ENCODE data around the gene PPP6R3. TPM values are rescaled to one million over a fixed set of nuclear protein-coding genes. Genes with fewer than 3 reads are reported as not detected.
A peak's percentile ranks its signal among the peaks of the same experiment; 100 is the strongest.

Gene PPP6R3
- total and polyA plus RNA-seq, 8 donors: 84.6 to 130 (median 109) TPM

DNA sequence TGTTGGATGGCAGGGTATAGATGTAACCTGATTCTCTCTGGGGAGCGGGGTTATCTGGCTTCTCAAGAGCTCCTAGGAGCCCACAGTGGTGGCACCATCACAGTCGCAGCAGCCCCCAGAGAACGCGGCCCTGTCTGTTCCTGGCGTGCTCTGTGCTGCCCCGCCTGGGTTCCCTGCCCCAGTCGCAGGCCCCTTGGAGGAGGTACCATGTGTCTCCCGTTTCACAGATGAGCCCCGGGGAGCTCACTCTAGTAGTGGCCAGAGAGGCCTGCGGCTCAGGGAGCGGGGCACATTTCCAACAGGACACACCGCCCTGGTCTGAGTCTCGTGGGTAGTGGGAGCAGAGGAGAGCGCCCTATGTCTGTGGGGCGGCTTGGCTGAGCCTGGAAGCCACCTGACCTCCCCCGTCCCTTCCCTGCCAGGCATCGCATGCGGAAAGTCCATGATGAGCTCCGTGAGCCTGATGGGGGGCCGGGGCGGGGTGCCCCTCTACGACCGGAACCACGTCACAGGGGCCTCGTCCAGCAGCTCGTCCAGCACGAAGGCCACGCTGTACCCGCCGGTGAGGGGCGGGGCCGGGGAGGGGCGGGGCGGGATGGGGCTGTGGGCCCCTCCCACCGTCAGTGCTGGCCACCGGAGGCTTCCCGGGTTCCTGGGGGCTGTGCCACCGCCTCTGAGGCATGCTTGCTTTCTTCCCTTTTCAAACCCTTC is 21.0 kb upstream of the PPP6R3 start:
- DNase-seq (peak in 1 of 4 donors; percentile 66), ATAC-seq (no peak)
- Histone ChIP-seq H3K36me3 (peaks cover 0 to 16% of the 10 kb centered on the region in 2 donors), H3K4me1 (peaks cover 9 to 15% of the 10 kb centered on the region in 2 donors), H3K9me3 (no peaks in the 10 kb centered on the region), H3K27me3 (no peaks in the 10 kb centered on the region), H3K4me3 (no peak overlapping the region), H3K27ac (no peak overlapping the region)
- intact Hi-C loops (cut with DNase I): no loop called here
- TF ChIP-seq, protein P1, sequence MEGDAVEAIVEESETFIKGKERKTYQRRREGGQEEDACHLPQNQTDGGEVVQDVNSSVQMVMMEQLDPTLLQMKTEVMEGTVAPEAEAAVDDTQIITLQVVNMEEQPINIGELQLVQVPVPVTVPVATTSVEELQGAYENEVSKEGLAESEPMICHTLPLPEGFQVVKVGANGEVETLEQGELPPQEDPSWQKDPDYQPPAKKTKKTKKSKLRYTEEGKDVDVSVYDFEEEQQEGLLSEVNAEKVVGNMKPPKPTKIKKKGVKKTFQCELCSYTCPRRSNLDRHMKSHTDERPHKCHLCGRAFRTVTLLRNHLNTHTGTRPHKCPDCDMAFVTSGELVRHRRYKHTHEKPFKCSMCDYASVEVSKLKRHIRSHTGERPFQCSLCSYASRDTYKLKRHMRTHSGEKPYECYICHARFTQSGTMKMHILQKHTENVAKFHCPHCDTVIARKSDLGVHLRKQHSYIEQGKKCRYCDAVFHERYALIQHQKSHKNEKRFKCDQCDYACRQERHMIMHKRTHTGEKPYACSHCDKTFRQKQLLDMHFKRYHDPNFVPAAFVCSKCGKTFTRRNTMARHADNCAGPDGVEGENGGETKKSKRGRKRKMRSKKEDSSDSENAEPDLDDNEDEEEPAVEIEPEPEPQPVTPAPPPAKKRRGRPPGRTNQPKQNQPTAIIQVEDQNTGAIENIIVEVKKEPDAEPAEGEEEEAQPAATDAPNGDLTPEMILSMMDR (IDR thresholded peaks at IDR 0.05): no peak

DNA sequence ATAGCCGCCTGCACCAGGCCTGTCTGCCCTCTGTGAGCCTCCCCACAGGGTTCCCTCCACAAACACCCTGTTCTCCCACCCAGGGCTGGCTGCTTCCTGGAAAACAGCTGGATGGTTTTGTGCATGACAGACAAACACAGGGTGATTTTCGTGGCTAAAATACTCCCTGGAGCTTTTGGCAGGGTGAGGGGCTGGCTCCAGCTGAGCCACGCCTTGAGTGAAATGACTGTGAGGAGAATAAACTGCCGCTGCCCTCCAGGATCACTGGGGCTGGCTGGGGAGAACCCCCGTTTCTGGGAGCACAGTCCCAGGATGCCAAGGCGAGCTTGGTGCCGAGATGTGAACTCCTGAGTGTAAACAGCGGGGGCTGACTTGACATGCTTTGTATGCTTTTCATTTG is 20.3 kb upstream of the PPP6R3 start:
- Histone ChIP-seq H3K4me1 (peaks cover 9 to 15% of the 10 kb centered on the region in 2 donors), H3K9me3 (no peaks in the 10 kb centered on the region), H3K4me3 (no peak overlapping the region), H3K27me3 (no peaks in the 10 kb centered on the region), H3K36me3 (peaks cover 0 to 15% of the 10 kb centered on the region in 2 donors), H3K27ac (no peak overlapping the region)
- ATAC-seq: no peak
- TF ChIP-seq, protein P1 (IDR thresholded peaks at IDR 0.05): no peak
- DNase-seq: peak in 3 of 4 donors; percentile 35 to 67 (median 41)
- intact Hi-C loops (cut with DNase I): no loop called here

DNA sequence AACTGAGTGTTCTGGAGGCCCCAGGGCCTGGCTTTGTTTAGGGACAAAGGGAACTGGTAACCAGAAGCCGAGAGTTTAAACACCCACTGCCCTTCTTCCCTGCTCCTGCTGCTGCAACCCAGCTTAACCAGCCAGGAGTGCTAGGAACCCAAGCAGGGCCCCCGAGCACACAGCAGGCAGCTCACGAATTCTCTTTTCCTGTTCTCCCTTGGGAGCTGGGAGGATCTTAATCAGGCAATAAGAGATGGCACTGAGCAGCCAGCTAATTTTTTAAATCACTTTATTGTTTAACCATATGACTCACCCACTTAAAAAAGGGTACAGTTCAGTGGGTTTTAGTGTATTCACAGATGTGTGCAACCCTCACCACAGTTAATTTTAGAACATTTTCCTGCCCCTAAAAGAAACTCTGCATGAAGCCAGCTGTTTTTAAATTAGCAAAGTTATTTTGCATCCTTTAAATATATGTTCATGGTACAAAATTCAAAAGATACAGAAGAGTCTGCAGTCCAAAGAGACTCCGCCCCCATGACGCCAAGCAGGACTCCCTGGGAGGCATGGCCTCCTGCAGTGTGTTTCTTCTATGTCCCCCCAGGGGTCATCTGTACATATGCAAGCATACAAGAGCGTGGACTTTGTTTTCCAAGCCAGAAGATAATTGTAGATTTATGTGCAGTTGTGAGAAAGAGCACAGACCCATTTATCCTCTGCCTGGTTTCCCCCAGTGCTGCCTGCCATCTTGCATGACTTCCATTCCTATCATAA is 18.9 kb upstream of the PPP6R3 start:
- Histone ChIP-seq H3K4me1 (peaks cover 9 to 14% of the 10 kb centered on the region in 2 donors), H3K27ac (no peak overlapping the region), H3K36me3 (peaks cover 0 to 24% of the 10 kb centered on the region in 2 donors), H3K27me3 (no peaks in the 10 kb centered on the region), H3K9me3 (no peaks in the 10 kb centered on the region), H3K4me3 (no peak overlapping the region)
- DNase-seq (peak in 2 of 4 donors; percentile 32 to 54), ATAC-seq (no peak)
- TF ChIP-seq, protein P1 (IDR thresholded peaks at IDR 0.05): no peak
- intact Hi-C loops (cut with DNase I): no loop called here

DNA sequence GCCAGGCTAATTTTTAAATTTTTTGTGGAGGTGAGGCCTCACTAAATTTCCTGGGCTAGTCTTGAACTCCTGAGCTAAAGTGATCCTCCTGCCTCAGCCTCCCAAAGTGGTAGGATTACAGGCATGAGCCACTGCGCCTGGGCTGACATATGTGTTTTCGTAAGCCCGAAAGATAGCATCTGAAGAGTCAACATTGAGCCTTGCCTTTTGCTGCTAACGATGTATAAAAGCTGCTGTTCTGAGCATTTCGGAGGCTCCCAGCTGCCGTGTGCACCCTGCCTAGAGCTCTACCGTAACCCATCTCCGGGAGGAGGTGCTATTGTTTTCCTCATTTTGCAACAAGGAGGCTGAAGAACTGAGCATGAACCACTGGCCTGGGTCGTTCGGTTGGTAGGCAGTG is 18.1 kb upstream of the PPP6R3 start:
- Histone ChIP-seq H3K27me3 (no peaks in the 10 kb centered on the region), H3K27ac (no peak overlapping the region), H3K36me3 (peaks cover 0 to 24% of the 10 kb centered on the region in 2 donors), H3K9me3 (no peaks in the 10 kb centered on the region), H3K4me3 (no peak overlapping the region), H3K4me1 (peaks cover 3 to 9% of the 10 kb centered on the region in 2 donors)
- ATAC-seq (no peak), DNase-seq (peak in 1 of 4 donors; percentile 10)
- intact Hi-C loops (cut with DNase I): no loop called here
- TF ChIP-seq, protein P1 (IDR thresholded peaks at IDR 0.05): no peak

DNA sequence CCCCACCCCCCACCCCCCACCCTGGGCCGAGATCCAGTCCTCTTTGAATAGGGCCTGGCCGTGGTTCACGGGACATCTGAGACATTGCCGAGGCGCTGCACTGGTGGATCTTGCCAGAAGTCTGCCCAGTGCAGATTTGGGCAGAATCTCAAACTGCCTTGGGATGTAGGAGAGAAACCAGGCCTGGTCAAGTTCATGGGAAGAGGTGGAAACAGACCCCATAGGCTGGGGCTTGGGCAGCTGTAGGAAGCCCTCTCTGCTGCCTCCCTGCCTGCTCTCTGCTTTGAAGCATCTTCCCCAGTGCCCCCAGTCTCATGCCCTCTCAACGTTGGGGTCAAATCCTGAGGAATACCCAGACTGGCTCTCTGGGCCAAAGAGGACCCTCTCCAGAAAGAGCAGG is 16.0 kb upstream of the PPP6R3 start:
- Histone ChIP-seq H3K4me1 (peaks cover 0 to 4% of the 10 kb centered on the region in 2 donors), H3K27ac (no peak overlapping the region), H3K27me3 (no peaks in the 10 kb centered on the region), H3K4me3 (no peak overlapping the region), H3K9me3 (no peaks in the 10 kb centered on the region), H3K36me3 (peaks cover 0 to 23% of the 10 kb centered on the region in 2 donors)
- ATAC-seq (no peak), DNase-seq (no peak)
- TF ChIP-seq, protein P1 (IDR thresholded peaks at IDR 0.05): no peak
- intact Hi-C loops (cut with DNase I): no loop called here
